ENCODE data around the gene RIT2. TPM values are rescaled to one million over a fixed set of nuclear protein-coding genes. Genes with fewer than 3 reads are reported as not detected.

RIT2 gene
- polyA plus RNA-seq, 1 donor from 2014 or later, result 1.1 TPM

DNA sequence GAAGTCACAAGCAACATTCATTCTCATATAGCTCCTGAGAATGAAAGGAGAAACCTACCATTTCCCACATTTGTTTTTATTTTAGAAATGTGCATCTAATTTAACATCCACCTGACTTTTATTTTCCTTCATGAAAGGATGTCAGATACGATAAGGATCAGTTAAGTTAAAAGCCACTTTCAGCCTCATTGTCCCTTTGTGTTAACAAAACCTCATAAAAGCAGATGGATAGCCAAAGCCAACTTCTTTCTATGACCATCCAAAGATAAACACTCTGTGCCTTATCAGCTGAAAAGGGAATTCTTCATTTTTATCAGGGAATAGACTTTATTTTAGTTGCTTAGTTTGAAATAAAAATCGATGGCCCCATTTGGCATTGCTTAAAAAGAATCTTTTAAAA, 25.7 kb upstream of the RIT2 start:
- Histone ChIP-seq H3K79me2 (replicated peaks; ENCODE audit: insufficient read depth, low read length) (no peaks in the 10 kb centered on the region), H3K27ac (ENCODE audit: low read length) (no peak overlapping the region), H3K36me3 (ENCODE audit: insufficient read depth, low read length) (no peaks in the 10 kb centered on the region), H2AFZ (ENCODE audit: low read depth, low read length) (no peak overlapping the region), H3K9ac (ENCODE audit: low read length) (no peak overlapping the region), H3K9me2 (ENCODE audit: insufficient read depth, low read length) (no peaks in the 10 kb centered on the region), H3K4me3 (ENCODE audit: low read length) (no peak overlapping the region), H3K27me3 (ENCODE audit: insufficient read depth, low read depth, low read length) (no peaks in the 10 kb centered on the region), H3K9me3 (ENCODE audit: low read length) (no peaks in the 10 kb centered on the region), H3F3A (ENCODE audit: insufficient read depth, low read length, poor library complexity, severe bottlenecking) (no peaks in the 10 kb centered on the region), H4K20me1 (ENCODE audit: insufficient read depth) (no peaks in the 10 kb centered on the region), H3K4me2 (ENCODE audit: low read length) (no peak overlapping the region)
- TF ChIP-seq POLR2AphosphoS5 (IDR thresholded peaks at IDR 0.05) (no peak), RAD21 (conservative IDR thresholded peaks at IDR 0.05) (no peak), MXI1 (conservative IDR thresholded peaks at IDR 0.05; ENCODE audit: poor library complexity, severe bottlenecking) (no peak), EZH2 (IDR thresholded peaks at IDR 0.05; ENCODE audit: borderline replicate concordance, insufficient read depth, low read length, poor library complexity, severe bottlenecking) (no peak), SMC3 (conservative IDR thresholded peaks at IDR 0.05; ENCODE audit: poor library complexity) (no peak), EP300 (conservative IDR thresholded peaks at IDR 0.05; ENCODE audit: poor library complexity, severe bottlenecking) (no peak), TAF1 (IDR thresholded peaks at IDR 0.05; ENCODE audit: low read depth) (no peak)
- TF ChIP-seq, protein P1, sequence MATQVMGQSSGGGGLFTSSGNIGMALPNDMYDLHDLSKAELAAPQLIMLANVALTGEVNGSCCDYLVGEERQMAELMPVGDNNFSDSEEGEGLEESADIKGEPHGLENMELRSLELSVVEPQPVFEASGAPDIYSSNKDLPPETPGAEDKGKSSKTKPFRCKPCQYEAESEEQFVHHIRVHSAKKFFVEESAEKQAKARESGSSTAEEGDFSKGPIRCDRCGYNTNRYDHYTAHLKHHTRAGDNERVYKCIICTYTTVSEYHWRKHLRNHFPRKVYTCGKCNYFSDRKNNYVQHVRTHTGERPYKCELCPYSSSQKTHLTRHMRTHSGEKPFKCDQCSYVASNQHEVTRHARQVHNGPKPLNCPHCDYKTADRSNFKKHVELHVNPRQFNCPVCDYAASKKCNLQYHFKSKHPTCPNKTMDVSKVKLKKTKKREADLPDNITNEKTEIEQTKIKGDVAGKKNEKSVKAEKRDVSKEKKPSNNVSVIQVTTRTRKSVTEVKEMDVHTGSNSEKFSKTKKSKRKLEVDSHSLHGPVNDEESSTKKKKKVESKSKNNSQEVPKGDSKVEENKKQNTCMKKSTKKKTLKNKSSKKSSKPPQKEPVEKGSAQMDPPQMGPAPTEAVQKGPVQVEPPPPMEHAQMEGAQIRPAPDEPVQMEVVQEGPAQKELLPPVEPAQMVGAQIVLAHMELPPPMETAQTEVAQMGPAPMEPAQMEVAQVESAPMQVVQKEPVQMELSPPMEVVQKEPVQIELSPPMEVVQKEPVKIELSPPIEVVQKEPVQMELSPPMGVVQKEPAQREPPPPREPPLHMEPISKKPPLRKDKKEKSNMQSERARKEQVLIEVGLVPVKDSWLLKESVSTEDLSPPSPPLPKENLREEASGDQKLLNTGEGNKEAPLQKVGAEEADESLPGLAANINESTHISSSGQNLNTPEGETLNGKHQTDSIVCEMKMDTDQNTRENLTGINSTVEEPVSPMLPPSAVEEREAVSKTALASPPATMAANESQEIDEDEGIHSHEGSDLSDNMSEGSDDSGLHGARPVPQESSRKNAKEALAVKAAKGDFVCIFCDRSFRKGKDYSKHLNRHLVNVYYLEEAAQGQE (IDR thresholded peaks at IDR 0.05; ENCODE audit: borderline replicate concordance), result no peak
- TF ChIP-seq, protein P2, sequence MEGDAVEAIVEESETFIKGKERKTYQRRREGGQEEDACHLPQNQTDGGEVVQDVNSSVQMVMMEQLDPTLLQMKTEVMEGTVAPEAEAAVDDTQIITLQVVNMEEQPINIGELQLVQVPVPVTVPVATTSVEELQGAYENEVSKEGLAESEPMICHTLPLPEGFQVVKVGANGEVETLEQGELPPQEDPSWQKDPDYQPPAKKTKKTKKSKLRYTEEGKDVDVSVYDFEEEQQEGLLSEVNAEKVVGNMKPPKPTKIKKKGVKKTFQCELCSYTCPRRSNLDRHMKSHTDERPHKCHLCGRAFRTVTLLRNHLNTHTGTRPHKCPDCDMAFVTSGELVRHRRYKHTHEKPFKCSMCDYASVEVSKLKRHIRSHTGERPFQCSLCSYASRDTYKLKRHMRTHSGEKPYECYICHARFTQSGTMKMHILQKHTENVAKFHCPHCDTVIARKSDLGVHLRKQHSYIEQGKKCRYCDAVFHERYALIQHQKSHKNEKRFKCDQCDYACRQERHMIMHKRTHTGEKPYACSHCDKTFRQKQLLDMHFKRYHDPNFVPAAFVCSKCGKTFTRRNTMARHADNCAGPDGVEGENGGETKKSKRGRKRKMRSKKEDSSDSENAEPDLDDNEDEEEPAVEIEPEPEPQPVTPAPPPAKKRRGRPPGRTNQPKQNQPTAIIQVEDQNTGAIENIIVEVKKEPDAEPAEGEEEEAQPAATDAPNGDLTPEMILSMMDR (IDR thresholded peaks at IDR 0.05; ENCODE audit: poor library complexity, severe bottlenecking), result no peak

DNA sequence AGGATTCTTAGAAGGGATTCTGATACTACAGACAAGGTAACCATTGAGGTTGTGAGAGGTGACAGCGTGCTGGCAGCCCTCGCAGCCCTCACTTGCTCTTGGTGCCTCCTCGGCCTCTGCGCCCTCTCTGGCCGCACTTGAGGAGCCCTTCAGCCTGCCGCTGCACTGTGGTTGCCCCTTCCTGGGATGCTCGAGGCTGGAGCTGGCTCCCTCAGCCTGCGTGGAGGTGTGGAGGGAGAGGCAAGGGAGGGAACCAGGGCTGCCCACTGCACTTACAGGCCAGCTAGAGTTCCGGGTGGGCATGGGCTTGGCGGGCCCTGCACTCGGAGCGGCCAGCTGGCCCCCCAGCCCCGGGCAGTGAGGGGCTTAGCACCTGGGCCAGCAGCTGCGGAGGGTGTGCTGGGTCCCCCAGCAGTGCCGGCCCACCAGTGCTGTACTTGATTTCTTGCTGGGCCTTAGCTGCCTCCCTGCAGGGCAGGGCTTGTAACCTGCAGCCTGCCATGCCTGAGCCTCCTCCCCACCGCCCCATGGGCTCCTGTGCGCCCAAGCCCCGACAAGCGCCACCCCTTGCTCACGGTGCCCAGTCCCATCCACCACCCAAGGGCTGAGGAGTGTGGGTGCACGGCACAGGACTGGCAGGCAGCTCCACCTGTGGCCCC, 23.9 kb upstream of the RIT2 start:
- TF ChIP-seq EP300 (conservative IDR thresholded peaks at IDR 0.05; ENCODE audit: poor library complexity, severe bottlenecking) (no peak), TAF1 (IDR thresholded peaks at IDR 0.05; ENCODE audit: low read depth) (no peak), EZH2 (IDR thresholded peaks at IDR 0.05; ENCODE audit: borderline replicate concordance, insufficient read depth, low read length, poor library complexity, severe bottlenecking) (no peak), MXI1 (conservative IDR thresholded peaks at IDR 0.05; ENCODE audit: poor library complexity, severe bottlenecking) (no peak), POLR2AphosphoS5 (IDR thresholded peaks at IDR 0.05) (no peak), SMC3 (conservative IDR thresholded peaks at IDR 0.05; ENCODE audit: poor library complexity) (no peak), RAD21 (conservative IDR thresholded peaks at IDR 0.05) (no peak)
- TF ChIP-seq, protein P1 (IDR thresholded peaks at IDR 0.05; ENCODE audit: borderline replicate concordance), result no peak
- TF ChIP-seq, protein P2 (IDR thresholded peaks at IDR 0.05; ENCODE audit: poor library complexity, severe bottlenecking), result no peak
- H3K79me2 ChIP-seq (replicated peaks; ENCODE audit: insufficient read depth, low read length), result no peaks in the 10 kb centered on the region
- no peak overlapping the region for H3K9ac ChIP-seq (ENCODE audit: low read length)
- H3K9me3 ChIP-seq (ENCODE audit: low read length), result no peaks in the 10 kb centered on the region
- H3F3A ChIP-seq (ENCODE audit: insufficient read depth, low read length, poor library complexity, severe bottlenecking), result no peaks in the 10 kb centered on the region
- no peak overlapping the region for H3K4me3 ChIP-seq (ENCODE audit: low read length)
- no peaks in the 10 kb centered on the region for H3K27me3 ChIP-seq (ENCODE audit: insufficient read depth, low read depth, low read length)
- no peaks in the 10 kb centered on the region for H4K20me1 ChIP-seq (ENCODE audit: insufficient read depth)
- no peak overlapping the region for H3K27ac ChIP-seq (ENCODE audit: low read length)
- H3K36me3 ChIP-seq (ENCODE audit: insufficient read depth, low read length), result no peaks in the 10 kb centered on the region
- no peak overlapping the region for H3K4me2 ChIP-seq (ENCODE audit: low read length)
- H3K9me2 ChIP-seq (ENCODE audit: insufficient read depth, low read length), result no peaks in the 10 kb centered on the region
- no peak overlapping the region for H2AFZ ChIP-seq (ENCODE audit: low read depth, low read length)
